IMR-90 (cell line): ENCODE results near the gene ADAMTS17. TPM values are rescaled to one million over a fixed set of nuclear protein-coding genes. Genes with fewer than 3 reads are reported as not detected.

Source experiments
- ATAC-seq: fragments of 200-7000 bp; cut with Tn5 transposase; 2 replicates; pipeline ENCODE4 v1.9.1; 2020; ENCODE audit warnings: low read depth, mild to moderate bottlenecking, moderate library complexity
- BruUV-seq: library from RNA; stranded (reverse); fragments of 400-500 nt; replicated peaks from 2 replicates; lab custom pipeline; 2021; lab: Mats Ljungman, UMichigan
- CTCF ChIA-PET: fragments of 300-600 bp; formaldehyde crosslinking; extraction: SDS; loops from one replicate; lab custom pipeline; 2021; ENCODE audit warnings: antibody characterized with exemption; lab: Yijun Ruan, JAX
- POLR2A ChIA-PET: fragments of 300-600 bp; sonication (Branson Sonifier 250); formaldehyde crosslinking; loops from one replicate; lab custom pipeline; 2022; ENCODE audit warnings: antibody characterized with exemption; ENCODE audit not compliant: unreplicated experiment; lab: Charles Lee
- DNase-seq: peaks from one replicate; pipeline ENCODE4 v3.0.0; 2013
- H2AFZ ChIP-seq: replicated peaks from 2 replicates; pipeline ENCODE3; 2013; ENCODE audit warnings: low read length, mild to moderate bottlenecking; ENCODE audit not compliant: poor library complexity
- H2AK5ac ChIP-seq: 2 replicates; pipeline ENCODE4 v1.6.1; 2013; ENCODE audit warnings: low read depth, low read length, inconsistent platforms
- H2AK9ac ChIP-seq: replicated peaks from 2 replicates; pipeline ENCODE3; 2013; ENCODE audit warnings: mild to moderate bottlenecking, low read depth, low read length, moderate library complexity; ENCODE audit not compliant: poor library complexity
- H2BK120ac ChIP-seq: 2 replicates; pipeline ENCODE4 v1.6.1; 2013; ENCODE audit warnings: low read depth, low read length, inconsistent platforms
- H2BK15ac ChIP-seq: 3 replicates; pipeline ENCODE4 v1.6.1; 2013; ENCODE audit warnings: low read depth, low read length, inconsistent platforms
- H2BK20ac ChIP-seq: 2 replicates; pipeline ENCODE4 v1.6.1; 2013; ENCODE audit warnings: low read depth, mild to moderate bottlenecking, inconsistent platforms, low read length, moderate library complexity
- H2BK5ac ChIP-seq: 2 replicates; pipeline ENCODE4 v1.6.1; 2013; ENCODE audit warnings: mild to moderate bottlenecking, low read depth, low read length, inconsistent platforms; ENCODE audit not compliant: poor library complexity, severe bottlenecking
- H3K14ac ChIP-seq: replicated peaks from 2 replicates; pipeline ENCODE4 v1.6.1; 2013; ENCODE audit warnings: low read depth, low read length, inconsistent platforms
- H3K18ac ChIP-seq: 2 replicates; pipeline ENCODE4 v1.6.1; 2013; ENCODE audit warnings: low read depth, low read length, control low read depth
- H3K23ac ChIP-seq: 2 replicates; pipeline ENCODE4 v1.6.1; 2013; ENCODE audit warnings: low read depth, low read length, inconsistent platforms
- H3K27ac ChIP-seq: 2 replicates; pipeline ENCODE4 v1.5.1; 2013; ENCODE audit warnings: mild to moderate bottlenecking, control low read depth, low read length; ENCODE audit not compliant: insufficient read depth
- H3K27me3 ChIP-seq: 2 replicates; pipeline ENCODE4 v1.6.1; 2013; ENCODE audit warnings: low read length; ENCODE audit not compliant: control insufficient read depth, insufficient read depth
- H3K36me3 ChIP-seq: 2 replicates; pipeline ENCODE4 v1.6.1; 2013; ENCODE audit warnings: low read length, mixed read lengths; ENCODE audit not compliant: control insufficient read depth, insufficient read depth
- H3K4ac ChIP-seq: 2 replicates; pipeline ENCODE4 v1.6.1; 2013; ENCODE audit warnings: low read depth, low read length, inconsistent platforms
- H3K4me1 ChIP-seq: 2 replicates; pipeline ENCODE4 v1.6.1; 2013; ENCODE audit warnings: low read length, mixed read lengths; ENCODE audit not compliant: control insufficient read depth, insufficient read depth
- H3K4me2 ChIP-seq: 2 replicates; pipeline ENCODE4 v1.6.1; 2013; ENCODE audit warnings: low read depth, mild to moderate bottlenecking, control low read depth, low read length, moderate library complexity
- H3K4me3 ChIP-seq: 2 replicates; pipeline ENCODE4 v1.5.1; 2013; ENCODE audit warnings: low read depth, mild to moderate bottlenecking, control low read depth, low read length, moderate library complexity; ENCODE audit not compliant: insufficient read depth
- H3K56ac ChIP-seq: 2 replicates; pipeline ENCODE4 v1.6.1; 2013; ENCODE audit warnings: low read length, inconsistent platforms; ENCODE audit not compliant: insufficient read depth; ENCODE audit errors: extremely low read depth
- H3K79me1 ChIP-seq, 2 experiments: 2 replicates each; pipeline ENCODE4 v1.6.1; 2013; ENCODE audit warnings: low read length in 2 of 2, inconsistent platforms in 1 of 2, low read depth in 1 of 2
- H3K9ac ChIP-seq: 2 replicates; pipeline ENCODE4 v1.6.1; 2013; ENCODE audit warnings: low read depth, low read length, control low read depth
- H3K9me1 ChIP-seq: 2 replicates; pipeline ENCODE4 v1.6.1; 2013; ENCODE audit warnings: low read length, inconsistent platforms; ENCODE audit not compliant: insufficient read depth
- H3K9me3 ChIP-seq: 2 replicates; pipeline ENCODE4 v1.6.1; 2013; ENCODE audit warnings: low read length; ENCODE audit not compliant: control insufficient read depth, insufficient read depth
- H4K20me1 ChIP-seq: 2 replicates; pipeline ENCODE4 v1.6.1; 2013; ENCODE audit warnings: low read length, inconsistent platforms; ENCODE audit not compliant: insufficient read depth
- H4K5ac ChIP-seq: 2 replicates; pipeline ENCODE4 v1.6.1; 2013; ENCODE audit warnings: mild to moderate bottlenecking, low read depth, low read length, control low read depth
- H4K8ac ChIP-seq, 2 experiments: 2 replicates each; pipeline ENCODE4 v1.6.1; 2013; ENCODE audit warnings: low read depth in 2 of 2, low read length in 2 of 2, control low read depth in 1 of 2, inconsistent platforms in 1 of 2
- H4K91ac ChIP-seq: 2 replicates; pipeline ENCODE4 v1.6.1; 2013; ENCODE audit warnings: low read depth, low read length, inconsistent platforms; ENCODE audit not compliant: insufficient read depth
- CHD1 ChIP-seq: IDR thresholded peaks from 2 replicates; pipeline ENCODE4 v1.6.1; 2012; ENCODE audit warnings: low read depth, low read length, improper control_type of control experiment
- FOS ChIP-seq: fragments of 150-350 bp; IDR thresholded peaks from 2 replicates; pipeline ENCODE4 v1.6.1; 2016; ENCODE audit warnings: low read depth, low read length
- NFE2L2 ChIP-seq: fragments of 150-350 bp; IDR thresholded peaks from 2 replicates; pipeline ENCODE4 v1.6.1; 2016; ENCODE audit warnings: low read depth, mild to moderate bottlenecking, low read length
- POLR2A ChIP-seq: IDR thresholded peaks from 2 replicates; pipeline ENCODE4 v1.6.1; 2012; ENCODE audit warnings: mild to moderate bottlenecking, low read depth, low read length
- RAD21 ChIP-seq: IDR thresholded peaks from 2 replicates; pipeline ENCODE4 v1.6.1; 2012; ENCODE audit warnings: low read length, improper control_type of control experiment
- RCOR1 ChIP-seq: IDR thresholded peaks from 2 replicates; pipeline ENCODE4 v1.6.1; 2012; ENCODE audit warnings: mild to moderate bottlenecking, low read length, improper control_type of control experiment; ENCODE audit not compliant: insufficient replicate concordance
- RFX5 ChIP-seq: IDR thresholded peaks from 2 replicates; pipeline ENCODE4 v1.8.0; 2012; ENCODE audit warnings: low read depth, mild to moderate bottlenecking, low read length, moderate library complexity
- WGBS, 2 experiments: methylation state at CpG; one replicate each; pipeline versions ENCODE4 v1.1.5 to v1.1.7; 2013; ENCODE audit warnings: missing lambda C conversion rate in 2 of 2; ENCODE audit not compliant: insufficient read length in 1 of 2; ENCODE audit errors: extremely low coverage in 2 of 2; 5-methylcytosine and 5-hydroxymethylcytosine counted together
- dilution Hi-C: fragments of 300-500 bp; cut with HindIII; formaldehyde crosslinking; loops from one replicate; pipeline ENCODE4 v1.14.3; 2018; ENCODE audit warnings: low sequenced_read_pairs; ENCODE audit not compliant: unreplicated experiment
- in situ Hi-C: fragments of 300-500 bp; cut with MboI; formaldehyde crosslinking; loops from 3 replicates; pipeline ENCODE4 v1.14.3; 2019; ENCODE audit warnings: low sequenced_read_pairs, inconsistent platforms, mixed read lengths
- intact Hi-C: fragments of 100-400 bp; cut with micrococcal nuclease; formaldehyde crosslinking; loops from 2 replicates; pipeline ENCODE4 v1.10.0; 2022
- polyA plus RNA-seq, 3 experiments: library from polyadenylated mRNA; depleted of rRNA; stranded (reverse); fragments of >200 nt; gene quantifications; 2 replicates each; pipeline ENCODE4 v1.2.3, GENCODE V29; 2012; ENCODE audit warnings: low replicate concordance in 1 of 3
- total RNA-seq: library from RNA; depleted of rRNA; stranded (reverse); fragments of >200 nt; gene quantifications from 2 replicates; pipeline ENCODE4 v1.2.3, GENCODE V29; 2012
- TF ChIP-seq, protein P1 (sequence below): conservative IDR thresholded peaks from 2 replicates; pipeline ENCODE4 v1.5.1; 2012; ENCODE audit warnings: mild to moderate bottlenecking, low read depth, low read length, improper control_type of control experiment
- TF ChIP-seq, protein P2 (sequence below): fragments of 150-350 bp; IDR thresholded peaks from 2 replicates; pipeline ENCODE4 v1.6.1; 2016; ENCODE audit warnings: low read depth, mild to moderate bottlenecking, low read length, moderate library complexity, borderline replicate concordance

The ADAMTS17 gene
- total and polyA plus RNA-seq, 2 of the 4 experiments (the other 2 are of a cell fraction), result 0.03 TPM; not detected in 1

DNA sequence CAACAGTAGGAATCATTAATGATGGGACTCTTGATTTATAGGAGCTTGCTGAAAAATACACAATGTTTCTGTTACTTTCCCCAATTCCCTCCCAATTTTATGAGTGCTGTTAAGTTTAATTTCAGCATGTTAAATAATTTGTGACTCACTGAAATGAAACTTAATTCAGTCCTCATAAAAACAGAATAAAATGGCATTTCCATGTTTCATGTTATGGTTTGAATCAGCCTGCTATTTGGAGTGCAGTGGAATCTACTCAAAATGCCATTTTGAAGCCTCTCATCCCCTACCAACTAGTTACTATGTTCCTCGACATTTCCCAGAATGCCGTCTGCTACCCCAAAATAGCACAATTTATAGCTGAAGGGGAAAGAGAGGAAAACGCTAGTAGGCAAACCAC, 237.5 kb downstream of the ADAMTS17 start:
- H3K4ac ChIP-seq, result no peak overlapping the region
- no peak overlapping the region for H2AK5ac ChIP-seq
- BruUV-seq, result no TSS peak
- H2BK120ac ChIP-seq, result no peak overlapping the region
- H2AFZ ChIP-seq, result no peak overlapping the region
- CTCF ChIA-PET, result no interaction called here
- peaks cover 3% of the 10 kb centered on the region; the same call in 1 of the 2 replicates for H3K9me3 ChIP-seq
- H3K36me3 ChIP-seq, result no peaks in the 10 kb centered on the region
- no peak overlapping the region for H3K27ac ChIP-seq
- no peak overlapping the region for H2AK9ac ChIP-seq
- DNase-seq (no peak), ATAC-seq (no peak)
- no peak overlapping the region for H4K8ac ChIP-seq
- no peak overlapping the region for H3K4me2 ChIP-seq
- POLR2A ChIA-PET, result no interaction called here
- H3K4me1 ChIP-seq, result no peaks in the 10 kb centered on the region
- intact Hi-C loops, result no loop called here
- H3K14ac ChIP-seq, result no peak overlapping the region
- H3K27me3 ChIP-seq, result no peaks in the 10 kb centered on the region
- no peak overlapping the region for H2BK15ac ChIP-seq
- H3K23ac ChIP-seq, result no peak overlapping the region
- no peak overlapping the region for H4K5ac ChIP-seq
- H2BK20ac ChIP-seq, result no peak overlapping the region
- no CpG with 5 or more reads among the region's 3 CpGs for WGBS, 2 experiments
- H3K9me1 ChIP-seq, result no peaks in the 10 kb centered on the region
- no peak overlapping the region for H2BK5ac ChIP-seq
- H3K79me1 ChIP-seq, result no peaks in the 10 kb centered on the region
- no peaks in the 10 kb centered on the region for H4K20me1 ChIP-seq
- H3K4me3 ChIP-seq, result no peak overlapping the region
- H3K18ac ChIP-seq, result no peak overlapping the region
- TF ChIP-seq RCOR1, result no peak
- no peak for TF ChIP-seq POLR2A
- no peak for TF ChIP-seq RAD21
- TF ChIP-seq FOS, result no peak
- no peak for TF ChIP-seq RFX5
- TF ChIP-seq, protein P1, sequence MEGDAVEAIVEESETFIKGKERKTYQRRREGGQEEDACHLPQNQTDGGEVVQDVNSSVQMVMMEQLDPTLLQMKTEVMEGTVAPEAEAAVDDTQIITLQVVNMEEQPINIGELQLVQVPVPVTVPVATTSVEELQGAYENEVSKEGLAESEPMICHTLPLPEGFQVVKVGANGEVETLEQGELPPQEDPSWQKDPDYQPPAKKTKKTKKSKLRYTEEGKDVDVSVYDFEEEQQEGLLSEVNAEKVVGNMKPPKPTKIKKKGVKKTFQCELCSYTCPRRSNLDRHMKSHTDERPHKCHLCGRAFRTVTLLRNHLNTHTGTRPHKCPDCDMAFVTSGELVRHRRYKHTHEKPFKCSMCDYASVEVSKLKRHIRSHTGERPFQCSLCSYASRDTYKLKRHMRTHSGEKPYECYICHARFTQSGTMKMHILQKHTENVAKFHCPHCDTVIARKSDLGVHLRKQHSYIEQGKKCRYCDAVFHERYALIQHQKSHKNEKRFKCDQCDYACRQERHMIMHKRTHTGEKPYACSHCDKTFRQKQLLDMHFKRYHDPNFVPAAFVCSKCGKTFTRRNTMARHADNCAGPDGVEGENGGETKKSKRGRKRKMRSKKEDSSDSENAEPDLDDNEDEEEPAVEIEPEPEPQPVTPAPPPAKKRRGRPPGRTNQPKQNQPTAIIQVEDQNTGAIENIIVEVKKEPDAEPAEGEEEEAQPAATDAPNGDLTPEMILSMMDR, result no peak
- TF ChIP-seq NFE2L2, result no peak
- TF ChIP-seq CHD1, result no peak
- TF ChIP-seq, protein P2, sequence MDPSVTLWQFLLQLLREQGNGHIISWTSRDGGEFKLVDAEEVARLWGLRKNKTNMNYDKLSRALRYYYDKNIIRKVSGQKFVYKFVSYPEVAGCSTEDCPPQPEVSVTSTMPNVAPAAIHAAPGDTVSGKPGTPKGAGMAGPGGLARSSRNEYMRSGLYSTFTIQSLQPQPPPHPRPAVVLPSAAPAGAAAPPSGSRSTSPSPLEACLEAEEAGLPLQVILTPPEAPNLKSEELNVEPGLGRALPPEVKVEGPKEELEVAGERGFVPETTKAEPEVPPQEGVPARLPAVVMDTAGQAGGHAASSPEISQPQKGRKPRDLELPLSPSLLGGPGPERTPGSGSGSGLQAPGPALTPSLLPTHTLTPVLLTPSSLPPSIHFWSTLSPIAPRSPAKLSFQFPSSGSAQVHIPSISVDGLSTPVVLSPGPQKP, result no peak
- H4K91ac ChIP-seq, result no peak overlapping the region
- H3K56ac ChIP-seq, result no peak overlapping the region
- dilution Hi-C loops, result no loop called here
- no peak overlapping the region for H3K9ac ChIP-seq
- in situ Hi-C loops, result loop anchor here (25.0 kb wide), 1 partner anchor 842 kb away; the partner anchor contains the start of gene LRRC28
